GM12892 (cell line): ENCODE results near the gene ADRA2C.

Experiments
- POLR2A ChIP-seq: IDR thresholded peaks from 2 replicates; pipeline ENCODE4 v1.6.1; 2011; ENCODE audit warnings: low read depth, low read length, control low read depth
- TAF1 ChIP-seq: IDR thresholded peaks from 2 replicates; pipeline ENCODE4 v1.6.1; 2011; ENCODE audit warnings: low read depth, mild to moderate bottlenecking, control low read depth, low read length, borderline replicate concordance

DNA sequence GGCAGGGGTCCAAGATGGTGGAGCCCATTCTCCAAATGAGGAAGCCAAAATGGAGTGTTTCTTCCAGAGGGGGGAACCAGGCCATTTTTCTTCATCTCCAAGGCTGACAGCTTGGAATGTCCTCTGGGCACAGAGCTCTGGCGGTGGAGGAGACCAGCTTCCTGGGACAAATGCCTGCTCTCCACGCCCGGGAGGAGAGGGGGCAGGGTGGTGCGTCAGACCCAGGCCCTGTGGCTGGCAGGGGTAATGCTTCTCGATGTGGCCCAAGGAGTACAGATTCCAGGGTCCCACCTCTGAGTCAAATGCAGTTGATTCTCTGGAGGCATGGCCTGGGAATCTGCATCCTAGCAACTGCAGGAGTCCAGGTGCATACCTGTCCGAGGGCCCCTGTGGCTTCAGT, 44.6 kb upstream of the ADRA2C start:
- TF ChIP-seq POLR2A (no peak), TAF1 (no peak)
